ENCODE results near the gene ZNF292.
"Not testable (repeated sequence)": the region's sequence is repeated elsewhere in the genome, so short reads cannot be mapped to it uniquely, and the experiment has no call there.

Gene ZNF292

DNA sequence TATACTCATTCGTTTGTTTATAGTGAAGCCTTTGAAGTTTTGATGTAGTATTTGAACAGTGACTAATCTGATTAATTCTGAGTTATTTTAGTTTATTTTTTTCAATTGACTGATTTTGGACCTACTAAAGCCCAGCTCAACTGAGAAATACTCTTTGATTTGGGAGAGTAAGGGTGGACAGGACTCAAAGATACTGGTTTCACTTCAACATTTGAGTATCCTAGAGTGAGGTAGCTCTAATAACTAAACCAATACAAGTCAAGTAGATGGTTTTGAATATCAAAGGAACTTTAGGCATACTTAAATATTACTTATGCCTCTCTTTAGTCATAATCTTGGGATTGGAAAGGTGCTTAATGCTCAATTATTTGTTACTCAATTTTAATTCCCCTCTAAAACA, 65.6 kb downstream of the ZNF292 start:
- no peak for DNase-seq

GRCh38 chr6:87222676-87223075, 67.3 kb downstream of the ZNF292 start:
- no peak for DNase-seq

DNA sequence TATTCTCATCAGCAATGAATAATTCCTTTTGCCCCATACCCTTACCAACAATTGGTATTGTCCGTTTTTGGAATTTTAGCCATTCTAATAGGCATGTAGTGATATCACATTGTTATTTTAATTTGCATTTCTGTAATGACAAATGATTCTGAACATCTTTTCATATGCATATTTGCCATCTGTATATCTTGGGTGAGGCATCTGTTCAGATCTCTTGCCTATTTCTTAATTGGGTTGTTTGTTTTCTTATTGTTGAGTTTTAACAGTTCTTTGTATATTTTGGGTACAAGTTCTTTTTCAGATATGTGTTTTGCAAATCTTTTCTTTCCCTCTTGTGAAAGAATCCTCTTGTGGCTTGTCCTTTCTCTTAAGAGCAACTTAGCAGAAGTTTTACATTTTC, 69.6 kb downstream of the ZNF292 start:
- no peak for DNase-seq

- no peak for DNase-seq
Measured at GRCh38 chr6:87225511-87225910, 70.1 kb downstream of the ZNF292 start.

- DNase-seq: no peak
Measured at GRCh38 chr6:87225937-87226336, 70.6 kb downstream of the ZNF292 start.

GRCh38 chr6:87230801-87231200, 75.4 kb downstream of the ZNF292 start:
- DNase-seq: no peak

GRCh38 chr6:87237804-87238203, 82.4 kb downstream of the ZNF292 start:
- no peak for DNase-seq

DNA sequence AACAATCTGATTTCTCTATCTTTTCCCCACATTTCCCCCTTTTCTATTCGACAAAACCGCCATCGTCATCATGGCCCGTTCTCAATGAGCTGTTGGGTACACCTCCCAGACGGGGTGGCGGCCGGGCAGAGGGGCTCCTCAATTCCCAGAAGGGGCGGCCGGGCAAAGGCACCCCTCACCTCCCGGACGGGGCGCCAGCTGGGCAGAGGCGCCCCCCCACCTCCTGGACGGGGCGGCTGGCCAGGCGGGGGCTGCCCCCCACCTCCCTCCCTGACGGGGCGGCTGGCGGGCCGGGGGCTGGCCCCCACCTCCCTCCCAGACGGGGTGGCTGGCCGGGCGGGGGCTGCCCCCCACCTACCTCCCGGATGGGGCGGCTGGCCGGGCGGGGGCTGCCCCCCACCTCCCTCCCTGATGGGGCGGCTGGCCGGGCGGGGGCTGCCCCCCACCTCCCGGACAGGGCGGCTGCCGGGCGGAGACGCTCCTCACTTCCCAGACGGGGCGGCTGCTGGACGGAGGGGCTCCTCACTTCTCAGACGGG, 83.8 kb downstream of the ZNF292 start:
- DNase-seq: not testable (repeated sequence)

- DNase-seq: no peak
Measured at GRCh38 chr6:87241304-87241703, 85.9 kb downstream of the ZNF292 start.

- DNase-seq: no peak
Measured at GRCh38 chr6:87242311-87242710, 86.9 kb downstream of the ZNF292 start.

- no peak for DNase-seq
Measured at GRCh38 chr6:87243812-87244211, 88.4 kb downstream of the ZNF292 start.

DNA sequence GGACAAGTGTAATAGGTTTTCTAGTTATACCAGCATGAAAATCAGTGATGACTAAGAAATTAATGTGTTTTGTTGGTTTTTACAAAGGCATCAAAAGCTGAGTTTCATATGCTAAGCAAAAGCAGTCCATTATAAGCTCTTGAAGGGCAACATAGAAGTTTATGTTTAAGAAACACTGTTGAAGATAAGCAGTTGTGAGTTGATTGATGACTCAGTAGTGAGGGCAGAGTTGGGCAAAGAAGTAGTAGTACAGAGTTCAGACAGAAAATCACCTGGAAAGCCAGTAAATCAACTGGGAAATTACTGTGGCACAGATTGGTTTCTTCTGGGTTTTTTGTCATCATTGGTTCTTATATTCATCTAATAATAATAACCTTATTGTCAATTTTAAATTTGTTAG, 89.0 kb downstream of the ZNF292 start:
- DNase-seq: no peak

GRCh38 chr6:87250019-87250418, 94.7 kb downstream of the ZNF292 start:
- no peak for DNase-seq

- no peak for DNase-seq
Measured at GRCh38 chr6:87251225-87251624, 95.9 kb downstream of the ZNF292 start.

DNA sequence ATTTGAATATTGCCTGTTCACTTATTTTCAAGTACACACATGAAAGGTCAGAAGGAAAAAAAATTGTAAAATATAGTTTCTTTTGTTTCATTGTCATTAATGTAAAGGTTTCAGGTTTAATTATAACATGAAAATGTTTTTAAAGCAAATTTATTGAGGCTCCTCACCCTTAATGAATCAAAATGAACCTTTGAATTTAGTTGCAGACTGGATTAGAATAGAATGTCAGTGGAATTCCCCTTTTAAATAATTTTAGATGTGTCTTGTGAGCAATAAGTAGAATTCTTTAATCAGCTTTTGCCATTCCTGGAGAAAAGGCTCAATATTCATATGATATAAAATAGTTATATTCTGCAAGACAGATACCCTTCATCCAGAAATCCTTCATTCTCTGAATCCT, 96.4 kb downstream of the ZNF292 start:
- no peak for DNase-seq

GRCh38 chr6:87257046-87257445, 101.7 kb downstream of the ZNF292 start:
- DNase-seq: no peak

- no peak for DNase-seq
Measured at GRCh38 chr6:87257565-87257964, 102.2 kb downstream of the ZNF292 start.

DNA sequence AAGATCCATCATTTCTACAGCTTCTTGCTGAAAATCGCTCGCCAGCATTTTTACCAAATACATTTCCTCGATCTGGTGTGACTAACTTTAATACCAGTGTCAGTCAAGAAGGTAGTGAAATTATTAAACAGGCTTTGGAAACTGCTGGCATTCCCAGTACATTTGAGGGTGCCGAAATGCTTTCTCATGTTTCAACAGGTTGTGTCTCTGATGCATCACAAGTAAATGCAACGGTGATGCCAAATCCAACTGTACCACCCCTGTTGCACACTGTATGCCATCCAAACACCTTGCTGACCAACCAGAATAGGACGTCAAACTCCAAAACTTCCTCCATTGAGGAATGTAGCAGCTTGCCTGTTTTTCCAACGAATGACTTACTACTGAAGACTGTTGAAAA, 102.6 kb downstream of the ZNF292 start:
- DNase-seq: no peak

GRCh38 chr6:87259791-87260190, 104.4 kb downstream of the ZNF292 start:
- no peak for DNase-seq

GRCh38 chr6:87261534-87261933, 106.2 kb downstream of the ZNF292 start:
- no peak for DNase-seq

DNA sequence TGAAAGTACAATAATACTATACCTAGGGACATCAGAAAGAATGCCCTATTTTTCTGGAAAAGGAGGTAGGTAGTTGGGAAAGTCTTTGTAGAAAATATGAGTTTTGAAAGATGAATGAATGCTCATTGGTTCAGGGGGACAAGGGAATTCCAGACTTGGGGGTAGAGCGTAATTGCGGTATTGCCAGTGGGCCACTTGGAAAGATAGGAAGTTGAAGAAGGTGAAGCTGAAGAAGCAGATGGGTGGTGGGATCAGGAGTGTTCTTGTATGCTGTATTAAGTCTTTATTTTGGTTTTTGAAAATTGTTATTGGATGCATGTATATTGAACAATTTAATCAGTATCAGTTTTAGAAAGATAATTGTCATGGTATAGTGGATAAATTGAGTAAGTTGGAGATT, 109.1 kb downstream of the ZNF292 start:
- DNase-seq: no peak

DNA sequence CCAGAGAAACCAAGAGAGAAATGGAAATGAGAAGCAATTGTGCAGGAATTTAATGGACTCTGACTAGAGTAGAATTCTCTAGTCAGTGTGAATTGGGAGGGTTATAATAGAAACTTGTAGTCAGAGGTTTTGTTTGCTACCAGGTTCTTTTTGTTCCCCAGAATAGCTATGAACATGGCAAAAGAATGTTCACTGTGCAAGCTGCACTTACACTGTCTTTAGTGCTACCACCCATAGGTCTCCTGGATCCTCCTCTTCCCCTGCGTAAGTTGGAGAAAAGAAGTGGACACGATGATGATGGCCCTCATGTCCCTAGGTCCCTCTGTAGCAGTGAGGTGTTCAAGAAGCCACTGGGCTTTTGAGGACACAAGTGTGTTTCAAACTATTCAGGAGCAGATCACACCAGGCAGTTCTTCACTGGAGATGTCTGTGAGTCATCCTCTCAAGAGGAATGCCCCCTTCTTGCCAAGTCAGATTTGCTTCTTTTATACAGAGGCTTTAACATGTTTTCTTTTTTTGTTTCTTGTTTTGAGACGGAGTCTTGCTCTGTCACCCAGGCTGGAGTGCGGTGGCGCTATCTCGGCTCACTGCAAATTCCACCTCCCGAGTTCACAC, 119.4 kb downstream of the ZNF292 start:
- no peak for DNase-seq

- no peak for DNase-seq
Measured at GRCh38 chr6:87276624-87277023, 121.3 kb downstream of the ZNF292 start.

- DNase-seq: no peak
Measured at GRCh38 chr6:87277123-87277522, 121.8 kb downstream of the ZNF292 start.

GRCh38 chr6:87279196-87279595, 123.8 kb downstream of the ZNF292 start:
- no peak for DNase-seq

Measured in activated CD8-positive, alpha-beta memory T cell treated with anti-CD3 and anti-CD28 coated beads, Interleukin-2, amount 50 U/mL, for 4 hours (primary cell).